ENCODE measurements around the gene RHOBTB3.
A peak's percentile ranks its signal among the peaks of the same experiment; 100 is the strongest.
"Not testable (repeated sequence)": the region's sequence is repeated elsewhere in the genome, so short reads cannot be mapped to it uniquely, and the experiment has no call there.

The RHOBTB3 gene, protein sequence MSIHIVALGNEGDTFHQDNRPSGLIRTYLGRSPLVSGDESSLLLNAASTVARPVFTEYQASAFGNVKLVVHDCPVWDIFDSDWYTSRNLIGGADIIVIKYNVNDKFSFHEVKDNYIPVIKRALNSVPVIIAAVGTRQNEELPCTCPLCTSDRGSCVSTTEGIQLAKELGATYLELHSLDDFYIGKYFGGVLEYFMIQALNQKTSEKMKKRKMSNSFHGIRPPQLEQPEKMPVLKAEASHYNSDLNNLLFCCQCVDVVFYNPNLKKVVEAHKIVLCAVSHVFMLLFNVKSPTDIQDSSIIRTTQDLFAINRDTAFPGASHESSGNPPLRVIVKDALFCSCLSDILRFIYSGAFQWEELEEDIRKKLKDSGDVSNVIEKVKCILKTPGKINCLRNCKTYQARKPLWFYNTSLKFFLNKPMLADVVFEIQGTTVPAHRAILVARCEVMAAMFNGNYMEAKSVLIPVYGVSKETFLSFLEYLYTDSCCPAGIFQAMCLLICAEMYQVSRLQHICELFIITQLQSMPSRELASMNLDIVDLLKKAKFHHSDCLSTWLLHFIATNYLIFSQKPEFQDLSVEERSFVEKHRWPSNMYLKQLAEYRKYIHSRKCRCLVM

DNA sequence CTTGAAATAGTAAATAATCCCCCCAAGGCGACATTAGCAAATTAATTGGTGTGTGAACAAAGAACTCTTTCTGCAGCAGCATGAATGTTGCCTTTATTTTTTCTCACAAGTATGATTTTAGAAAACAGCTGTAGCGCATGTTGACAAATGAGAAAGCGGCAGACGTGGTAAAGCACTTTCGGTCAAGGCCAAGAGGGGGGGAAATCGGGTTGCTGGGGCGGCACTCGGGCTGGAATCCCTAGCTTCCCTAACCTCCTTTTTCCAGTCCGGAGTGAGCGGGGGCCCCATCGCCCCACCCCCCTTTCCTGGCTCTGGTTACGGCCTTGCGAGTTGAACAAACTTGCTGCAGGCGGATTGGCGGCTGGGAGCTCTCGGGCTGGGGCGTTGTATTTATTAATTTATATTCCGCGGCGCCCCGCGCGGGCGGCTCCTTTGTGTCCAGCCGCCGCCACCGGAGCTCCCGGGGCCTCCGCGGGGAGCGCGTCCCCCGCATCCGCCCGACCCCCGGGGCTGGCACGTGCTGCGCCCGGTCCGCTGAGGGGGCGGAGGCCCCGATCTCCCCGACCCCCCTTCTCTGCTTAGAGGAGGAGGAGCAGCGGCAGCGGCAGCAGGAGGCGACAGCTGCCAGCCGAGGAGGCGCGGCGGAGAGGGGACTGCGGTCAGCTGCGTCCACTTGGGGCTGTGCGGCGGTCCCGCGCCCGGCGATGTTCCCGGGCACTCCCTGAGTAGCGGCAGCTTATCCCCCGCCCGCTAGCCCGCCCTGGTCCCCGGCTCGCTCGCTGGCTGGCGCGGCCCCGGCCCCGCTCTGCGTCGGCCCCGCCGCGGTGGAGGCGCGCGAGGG lies at the start of gene RHOBTB3:
TSS of gene RHOBTB3 (plus strand) at position 607 of the 841 bp plus-strand sequence. CDS start 347 bp downstream, outside the sequence.
- peak; percentile 84 for DNase-seq (ENCODE audit: low spot score)

DNA sequence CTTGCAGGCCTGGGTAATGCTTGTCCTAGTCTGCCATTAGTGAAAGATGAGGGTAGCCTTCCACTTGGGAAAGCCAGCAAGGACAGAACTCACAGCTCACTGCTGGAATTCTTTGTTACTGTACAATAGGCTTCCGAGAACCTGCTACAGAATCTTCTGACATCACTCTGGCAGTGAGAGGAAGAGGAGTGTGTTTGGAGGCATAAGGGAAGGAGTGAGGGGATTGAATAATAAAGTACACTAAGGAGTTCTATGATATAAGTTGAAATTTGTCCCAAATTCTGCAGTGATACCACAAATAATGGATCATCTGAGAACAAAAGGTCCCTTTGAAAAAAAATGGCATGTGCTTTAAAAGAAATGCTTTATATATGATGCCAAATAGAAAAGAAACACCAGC lies 48.2 kb upstream of the RHOBTB3 start, which contains the start of gene SPATA9:
TSS of gene SPATA9 (minus strand) at position 101 of the 400 bp plus-strand sequence. CDS start 137 bp downstream, outside the sequence.
- DNase-seq (ENCODE audit: low spot score): no peak

DNA sequence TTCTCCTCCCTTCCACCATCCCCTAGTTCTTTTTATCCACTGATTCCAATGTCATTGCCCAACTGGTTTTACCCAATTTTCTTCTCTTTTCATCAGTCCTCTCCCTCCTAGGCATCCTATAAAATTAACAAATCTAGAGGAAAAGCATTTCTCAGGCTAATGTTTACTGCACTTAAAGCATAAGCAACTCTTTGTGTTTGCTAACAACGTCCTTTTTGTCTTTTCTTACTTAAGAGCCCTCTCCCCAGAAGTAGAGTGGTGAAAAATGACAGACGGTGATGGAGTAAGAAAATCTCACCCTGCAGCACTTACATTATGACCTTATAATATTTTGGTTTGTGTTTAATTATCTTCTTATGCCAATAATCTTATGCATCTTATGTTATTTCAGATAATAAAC lies 46.8 kb upstream of the RHOBTB3 start:
- no peak for DNase-seq (ENCODE audit: low spot score)

DNA sequence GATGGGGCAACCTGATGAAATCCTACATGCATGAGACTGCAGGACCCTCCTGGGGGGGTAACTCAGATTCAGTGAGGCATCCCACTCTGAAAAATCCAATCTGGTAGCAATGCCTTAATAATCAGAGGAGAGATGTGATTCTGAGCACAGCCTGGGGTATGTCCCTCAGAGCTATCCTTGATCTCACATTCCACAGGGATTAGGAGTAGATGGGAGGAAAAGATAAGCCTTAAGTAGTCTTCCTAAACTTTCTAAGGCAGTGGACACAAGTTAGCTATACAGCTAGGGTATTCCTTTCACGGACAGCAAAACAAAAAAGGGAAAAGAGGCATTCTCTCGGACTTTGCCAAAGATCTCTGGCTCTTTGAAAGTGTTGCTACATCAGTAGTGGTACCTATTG lies 44.5 kb upstream of the RHOBTB3 start:
- no peak for DNase-seq (ENCODE audit: low spot score)

DNA sequence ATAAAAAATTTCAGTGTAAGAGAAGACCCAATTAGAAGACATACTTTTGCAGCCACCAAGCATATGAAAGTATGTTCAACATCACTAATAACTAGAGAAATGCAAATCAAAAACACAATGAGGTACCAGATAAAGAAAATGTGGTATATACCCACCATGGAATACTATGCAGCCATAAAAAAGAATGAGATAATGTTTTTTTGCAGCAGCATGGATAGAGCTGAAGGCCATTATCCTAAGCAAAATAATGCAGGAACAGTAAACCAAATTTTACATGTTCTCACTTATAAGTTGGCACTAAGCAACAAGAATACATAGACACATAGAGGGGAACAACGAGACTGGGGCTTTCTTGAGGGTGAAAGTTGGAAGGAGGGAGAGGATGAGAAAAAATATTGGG lies 41.5 kb upstream of the RHOBTB3 start:
- no peak for DNase-seq (ENCODE audit: low spot score)

DNA sequence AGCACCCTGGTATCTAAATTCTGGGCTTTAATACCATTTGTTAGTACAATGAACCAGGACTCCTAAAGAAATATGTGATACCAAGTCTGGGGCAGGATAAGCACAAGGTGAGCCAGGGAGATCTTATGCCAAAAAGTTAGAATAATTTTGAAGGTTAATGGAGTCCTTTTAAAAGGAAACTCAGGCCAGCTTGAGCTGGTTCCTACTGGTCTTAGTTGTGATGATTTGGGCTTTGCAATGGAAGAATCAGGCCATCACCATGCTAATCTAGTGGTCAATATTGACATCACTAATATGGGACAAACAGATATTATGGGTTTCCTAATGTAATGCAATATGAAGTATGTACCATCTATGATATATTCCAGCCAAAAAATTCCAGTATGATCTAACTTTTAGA lies 40.8 kb upstream of the RHOBTB3 start:
- DNase-seq (ENCODE audit: low spot score): no peak

DNA sequence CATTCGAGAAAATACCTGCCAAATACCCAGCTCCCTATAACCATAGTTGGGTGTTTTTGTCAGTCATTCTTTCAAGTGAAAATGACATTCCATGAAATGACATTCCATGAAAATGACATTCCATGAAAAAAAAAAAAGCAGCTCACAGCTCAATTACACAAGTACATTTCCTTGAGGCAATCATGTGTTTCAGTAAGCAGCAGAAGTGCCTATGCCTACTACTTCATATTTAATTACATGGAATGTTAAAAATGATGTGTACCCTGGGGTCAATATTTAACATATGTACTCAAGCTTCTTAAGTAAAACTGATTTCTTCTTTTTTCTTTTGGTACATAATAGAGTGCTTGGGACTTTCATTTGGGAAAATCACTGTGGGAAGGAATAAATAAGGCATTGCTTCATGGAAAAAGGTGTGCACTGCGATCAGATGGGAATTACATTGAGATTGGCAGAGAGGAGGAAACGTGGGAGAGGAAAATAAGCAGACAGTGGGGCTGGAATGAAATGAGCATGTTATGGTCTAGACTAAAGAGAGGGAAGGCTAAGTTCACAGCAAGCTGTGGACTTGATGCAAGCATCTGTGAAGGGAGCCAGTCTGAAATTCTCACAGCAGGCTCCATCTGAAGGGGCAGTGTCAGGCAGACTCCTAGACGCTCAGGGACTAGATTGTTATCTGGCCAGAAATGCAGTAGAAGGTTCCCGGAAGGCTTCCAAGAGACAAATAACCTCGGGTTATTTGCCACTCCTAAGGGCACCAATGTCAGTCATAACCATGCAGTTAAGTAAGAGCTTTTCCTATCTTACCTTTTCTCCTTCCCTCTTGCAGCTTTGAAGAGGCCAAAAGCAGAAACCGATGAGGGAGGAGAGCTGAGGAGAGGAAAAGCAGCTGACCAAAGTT lies 33.1 kb upstream of the RHOBTB3 start:
- no peak for DNase-seq (ENCODE audit: low spot score)

DNA sequence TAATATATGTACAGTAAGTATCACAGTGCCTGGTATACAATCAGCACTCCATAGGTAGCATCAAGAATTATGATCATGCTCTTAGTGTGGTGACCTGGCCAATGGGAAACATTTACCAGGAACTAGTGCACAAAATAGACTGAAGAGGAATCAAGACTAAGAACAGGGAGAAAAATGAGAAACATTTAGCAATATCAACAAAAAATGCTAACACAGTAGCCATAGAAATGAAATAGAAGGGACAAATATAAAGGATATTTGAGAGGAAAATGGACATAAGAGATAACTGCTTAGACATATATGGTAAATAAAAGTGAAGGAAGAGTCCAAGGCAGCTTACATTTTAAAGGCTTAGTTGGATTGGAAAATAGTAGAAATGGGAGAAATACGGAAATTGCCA lies 31.8 kb upstream of the RHOBTB3 start:
- no peak for DNase-seq (ENCODE audit: low spot score)

DNA sequence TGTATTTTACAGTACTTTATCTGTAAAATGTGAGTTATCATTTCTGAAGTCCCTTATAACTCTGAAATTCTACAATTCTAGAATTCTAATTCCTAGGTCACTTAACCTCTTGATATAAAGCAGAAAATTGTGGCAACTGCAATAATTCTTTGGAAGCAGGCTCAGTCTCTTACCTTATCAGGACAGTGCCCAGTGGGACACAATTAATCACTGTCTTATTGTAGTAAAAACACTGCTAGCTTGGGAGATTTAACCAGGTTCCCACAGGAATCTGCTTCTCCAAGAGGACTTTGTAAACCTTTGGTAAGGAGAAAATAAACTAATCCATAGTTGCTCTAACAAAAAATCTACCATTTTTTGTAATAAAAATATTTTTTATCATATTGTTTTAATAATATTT lies 30.1 kb upstream of the RHOBTB3 start:
- DNase-seq (ENCODE audit: low spot score): no peak

DNA sequence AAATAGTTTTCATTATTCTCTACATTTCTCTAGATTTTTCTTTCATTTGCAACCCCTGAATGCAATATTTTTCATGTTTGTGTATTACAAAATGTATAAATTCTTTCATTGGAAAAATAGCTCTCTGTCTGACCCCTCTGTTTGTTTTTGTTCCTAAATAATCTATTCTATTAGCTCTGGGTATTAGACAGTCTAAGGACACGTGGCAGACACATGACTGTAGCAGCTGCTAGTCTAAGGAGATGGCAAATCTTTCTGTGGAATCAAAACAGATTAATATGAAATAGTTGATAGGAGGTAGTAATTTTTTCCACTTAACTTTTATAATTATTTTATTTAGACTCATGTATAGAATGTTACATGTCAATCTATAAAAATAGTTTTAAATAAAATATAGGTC lies 27.0 kb upstream of the RHOBTB3 start:
- no peak for DNase-seq (ENCODE audit: low spot score)

DNA sequence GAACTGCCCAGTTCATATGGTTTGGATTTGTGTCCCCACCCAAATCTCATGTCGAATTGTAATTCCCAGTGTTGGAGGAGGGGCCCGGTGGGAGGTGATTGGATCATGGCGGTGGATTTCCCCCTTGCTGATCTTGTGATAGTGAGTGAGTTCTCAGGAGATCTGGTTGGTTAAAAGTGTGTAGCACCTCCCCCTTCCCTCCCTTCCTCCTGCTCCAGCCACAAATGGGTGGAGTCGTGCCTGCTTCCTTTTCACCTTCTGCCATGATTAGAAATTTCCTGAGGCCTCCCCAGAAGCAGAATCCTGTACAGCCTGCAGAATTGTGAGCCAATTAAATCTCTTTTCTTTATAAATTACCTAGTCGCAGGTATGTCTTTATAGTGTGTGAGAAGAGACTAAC lies 24.9 kb upstream of the RHOBTB3 start:
- not testable (repeated sequence) for DNase-seq (ENCODE audit: low spot score)

DNA sequence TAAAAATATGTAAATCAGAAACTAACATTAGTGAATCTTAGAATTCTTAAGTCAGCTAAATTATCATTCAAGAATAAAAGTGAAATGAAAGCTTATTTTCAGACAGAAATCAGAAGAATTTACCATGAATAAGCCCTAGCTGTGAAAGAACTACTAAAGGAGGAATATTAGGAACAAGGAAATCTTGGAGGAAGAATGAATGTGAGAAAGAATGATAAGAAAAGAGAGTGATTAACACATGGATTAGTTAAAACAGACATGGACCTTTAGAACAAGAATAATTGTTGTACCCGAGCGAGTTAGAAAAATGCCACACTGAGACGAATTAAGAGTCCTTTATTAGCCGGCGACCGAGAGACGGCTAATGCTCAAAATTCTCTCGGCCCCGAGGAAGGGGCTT lies 24.1 kb upstream of the RHOBTB3 start:
- no peak for DNase-seq (ENCODE audit: low spot score)

DNA sequence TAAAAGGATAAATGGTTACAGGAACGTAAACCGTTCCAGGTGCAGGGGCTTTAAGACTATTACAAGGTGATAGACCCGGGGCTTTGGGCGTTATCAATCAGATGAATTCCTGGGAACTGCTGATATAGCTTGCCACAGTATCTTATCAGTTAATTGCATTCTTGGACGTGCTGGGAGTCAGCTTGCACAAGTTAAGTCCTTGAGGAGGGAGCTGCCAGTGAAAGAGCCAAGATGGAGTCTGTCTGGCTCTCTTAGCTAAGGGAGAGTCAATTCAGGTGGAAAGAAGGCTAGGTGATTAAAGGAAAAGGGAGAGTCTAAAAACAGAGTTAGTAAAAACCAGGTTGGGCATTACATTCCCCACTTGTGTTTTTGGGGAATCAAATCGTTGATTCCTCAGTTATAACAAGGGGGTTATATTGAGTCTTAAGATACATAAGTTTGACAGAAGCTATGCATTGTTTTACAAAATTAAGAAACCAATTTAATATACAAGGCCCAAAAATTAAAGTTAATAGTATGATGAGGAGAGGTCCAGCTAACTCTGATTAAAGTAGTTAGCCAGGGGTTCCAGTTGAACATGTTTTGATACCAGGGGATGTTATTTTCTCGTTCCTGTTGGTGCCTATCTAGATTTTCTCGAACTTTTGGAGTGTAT lies 23.5 kb upstream of the RHOBTB3 start:
- DNase-seq (ENCODE audit: low spot score): not testable (repeated sequence)

DNA sequence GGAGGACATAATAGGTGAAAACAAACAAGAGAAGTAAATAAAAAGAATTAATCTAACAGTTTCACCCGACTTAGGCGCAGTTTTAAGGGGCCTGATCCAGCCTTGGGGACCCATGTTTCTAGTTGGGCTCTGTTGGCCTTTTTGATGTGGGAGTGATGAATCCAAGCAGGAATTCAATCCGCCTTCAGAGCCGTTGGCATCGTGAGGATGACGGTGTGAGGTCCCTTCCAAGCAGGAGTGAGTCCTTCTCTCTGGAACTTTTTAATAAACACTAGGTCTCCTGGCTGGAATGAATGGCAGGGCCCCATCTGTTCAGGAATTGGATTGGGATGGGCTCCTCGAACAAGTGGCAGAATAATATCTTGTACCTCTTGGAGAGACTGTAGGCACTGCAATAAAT lies 22.3 kb upstream of the RHOBTB3 start:
- DNase-seq (ENCODE audit: low spot score): no peak

DNA sequence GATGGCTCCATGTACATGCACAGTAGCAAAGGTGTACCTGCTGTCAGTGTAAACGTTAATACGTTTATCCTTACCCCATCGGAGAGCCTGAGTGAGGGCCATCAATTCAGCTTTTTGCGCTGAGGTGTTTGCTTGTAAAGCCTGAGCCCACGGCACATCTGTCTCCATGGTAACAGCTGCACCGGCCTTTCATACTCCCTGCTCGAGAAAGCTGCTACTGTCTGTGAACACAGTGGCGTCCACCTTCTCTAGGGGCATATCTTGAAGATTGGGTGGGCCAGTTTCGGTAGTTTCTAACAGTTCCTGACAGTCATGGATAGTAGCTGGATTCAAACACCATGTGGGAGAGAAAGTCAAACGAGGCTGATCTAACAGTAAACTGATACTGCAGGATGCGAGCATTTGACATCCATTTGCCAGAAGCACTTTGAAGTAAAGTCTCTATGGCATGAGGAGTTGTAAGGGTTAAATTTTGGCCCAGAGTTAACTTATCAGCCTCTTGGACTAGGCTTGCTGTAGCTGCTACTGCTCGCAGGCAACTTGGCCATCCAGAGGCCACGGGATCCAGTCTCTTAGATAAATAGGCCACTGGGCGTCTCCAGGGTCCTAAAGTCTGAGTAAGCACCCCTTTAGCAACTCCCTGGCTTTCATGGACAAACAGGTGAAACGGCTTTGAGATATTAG lies 21.0 kb upstream of the RHOBTB3 start:
- DNase-seq (ENCODE audit: low spot score): peak; percentile 56

DNA sequence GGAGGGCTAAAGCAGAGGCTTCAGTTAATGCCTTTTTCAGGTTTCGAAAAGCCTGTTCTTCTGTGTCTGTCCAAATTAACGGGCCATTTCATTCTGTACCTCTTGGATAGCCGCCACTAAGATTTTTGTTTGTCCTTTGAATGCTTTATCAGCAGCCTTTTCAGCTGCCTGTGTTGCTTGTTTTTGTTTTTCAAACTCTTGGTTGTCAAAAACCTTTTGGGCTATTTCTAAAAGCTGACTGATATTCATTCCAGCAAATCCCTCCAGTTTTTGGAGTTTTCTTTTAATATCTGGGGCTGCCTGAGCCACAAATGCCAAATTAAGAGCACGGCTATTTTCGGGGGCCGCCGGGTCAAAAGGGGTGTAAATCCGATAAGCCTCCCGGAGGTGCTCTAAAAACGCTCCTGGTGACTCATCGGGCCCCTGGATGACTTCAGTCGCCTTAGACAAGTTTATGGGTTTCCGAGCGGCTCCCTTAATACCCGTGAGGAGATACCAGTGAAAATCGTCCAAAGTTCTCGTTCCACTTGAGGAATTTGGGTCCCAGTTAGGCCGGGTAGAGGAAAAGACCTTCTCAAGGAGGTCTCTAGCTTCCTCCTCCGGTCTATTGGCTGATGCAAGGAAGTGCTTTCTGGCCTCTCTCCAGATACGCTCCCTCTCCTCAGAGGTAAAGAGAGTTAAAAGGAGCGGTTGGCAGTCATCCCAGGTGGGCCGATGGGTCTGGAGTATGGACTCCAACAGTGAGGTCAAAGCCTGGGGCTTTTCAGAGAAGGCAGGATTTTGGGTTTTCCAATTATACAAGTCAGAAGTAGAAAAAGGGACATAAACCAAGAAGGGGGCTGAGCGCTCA lies 20.3 kb upstream of the RHOBTB3 start:
- not testable (repeated sequence) for DNase-seq (ENCODE audit: low spot score)

DNA sequence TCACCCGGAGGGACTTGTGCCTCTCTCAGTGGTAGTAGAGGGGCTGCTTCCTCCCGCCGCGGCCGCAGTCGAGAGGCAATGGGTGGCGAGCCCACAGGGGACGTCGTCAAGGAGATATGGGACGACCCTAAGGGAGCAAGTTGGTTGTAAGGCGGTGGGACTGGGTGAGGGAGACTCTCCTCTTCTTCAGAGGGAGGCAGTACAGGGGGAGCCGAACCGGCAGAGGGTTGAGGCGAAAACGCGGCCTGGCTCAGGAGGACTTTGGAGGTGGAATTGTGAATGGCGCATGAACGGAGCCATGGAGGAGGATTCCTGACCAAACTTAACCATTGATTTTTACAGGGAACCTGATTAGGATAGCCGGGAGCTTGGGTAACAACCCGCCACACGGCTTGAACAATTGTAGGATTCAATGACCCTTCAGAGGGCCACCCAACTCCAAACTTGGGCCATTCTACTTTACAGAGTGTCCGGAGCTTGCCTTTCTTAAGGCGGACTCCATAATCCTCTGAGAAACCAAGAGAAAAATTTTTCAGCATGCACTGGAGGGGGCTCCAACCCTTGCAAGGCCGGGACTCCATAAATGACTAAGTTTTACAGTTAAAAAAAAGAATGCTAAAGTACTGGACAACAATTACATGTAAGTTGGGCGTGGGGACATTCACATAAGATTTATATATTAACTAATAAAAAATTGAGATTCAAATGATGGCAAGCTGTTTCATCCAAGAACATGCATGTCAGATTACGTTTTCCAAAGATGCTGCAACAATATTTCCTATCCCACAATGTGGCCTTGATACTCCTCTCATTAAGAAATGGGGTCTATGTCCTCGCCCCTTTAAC lies 19.4 kb upstream of the RHOBTB3 start:
- DNase-seq (ENCODE audit: low spot score): peak; percentile 72

DNA sequence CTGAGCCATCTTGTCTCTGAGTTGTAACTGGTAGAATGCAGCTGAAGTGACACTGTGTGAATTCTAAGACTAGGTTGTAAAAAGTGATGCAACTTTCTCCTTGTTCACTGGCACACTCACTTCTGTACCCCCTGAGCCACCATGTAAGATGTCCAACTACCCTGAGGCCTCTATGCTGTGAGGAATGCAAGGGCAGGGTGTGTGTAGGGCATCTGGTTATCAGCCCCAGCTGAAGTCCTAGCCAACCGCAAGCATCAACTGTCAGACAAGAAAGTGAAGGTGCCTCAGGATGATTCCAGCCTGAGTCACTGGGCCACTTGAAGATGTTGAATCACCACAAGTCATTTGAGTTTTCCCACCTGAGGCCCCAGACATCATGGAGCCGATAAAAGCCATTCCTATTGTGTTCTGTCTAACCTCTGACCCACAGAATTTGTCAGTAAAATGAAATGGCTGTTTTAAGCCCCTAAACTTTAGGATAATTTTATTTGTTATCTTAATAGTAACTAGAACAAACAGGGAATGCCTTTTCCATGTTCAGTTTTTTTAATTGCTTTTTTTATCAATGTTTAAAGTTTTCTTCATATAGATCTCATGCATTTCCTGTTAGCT lies 18.7 kb upstream of the RHOBTB3 start:
- no peak for DNase-seq (ENCODE audit: low spot score)

Data from ecto neural progenitor cell (in vitro differentiated cells).